A673 (cell line): ENCODE measurements around the gene TLCD1.

ENCODE experiments used
- CTCF ChIP-seq: fragments of 300-800, 200-600 bp; sonication (generic); conservative IDR thresholded peaks from 2 replicates; pipeline ENCODE4 v1.5.1; 2017; ENCODE audit warnings: low read depth, mild to moderate bottlenecking, antibody characterized with exemption, low read length, moderate library complexity, mixed read lengths
- EZH2 ChIP-seq: fragments of 200-600 bp; sonication (generic); IDR thresholded peaks from 2 replicates; pipeline ENCODE4 v1.6.1; 2017; ENCODE audit warnings: borderline replicate concordance, low read depth, mild to moderate bottlenecking, mixed read lengths, antibody characterized with exemption, low read length; ENCODE audit not compliant: poor library complexity, severe bottlenecking

GRCh38 chr17:28737770-28738679 lies 12.0 kb upstream of the TLCD1 start:
- no peak for TF ChIP-seq CTCF
- no peak for TF ChIP-seq EZH2
